ENCODE data around the gene UMODL1. TPM values are rescaled to one million over a fixed set of nuclear protein-coding genes. Genes with fewer than 3 reads are reported as not detected.

The UMODL1 gene
- total RNA-seq, 2 experiments from 2014 or later = not detected

DNA sequence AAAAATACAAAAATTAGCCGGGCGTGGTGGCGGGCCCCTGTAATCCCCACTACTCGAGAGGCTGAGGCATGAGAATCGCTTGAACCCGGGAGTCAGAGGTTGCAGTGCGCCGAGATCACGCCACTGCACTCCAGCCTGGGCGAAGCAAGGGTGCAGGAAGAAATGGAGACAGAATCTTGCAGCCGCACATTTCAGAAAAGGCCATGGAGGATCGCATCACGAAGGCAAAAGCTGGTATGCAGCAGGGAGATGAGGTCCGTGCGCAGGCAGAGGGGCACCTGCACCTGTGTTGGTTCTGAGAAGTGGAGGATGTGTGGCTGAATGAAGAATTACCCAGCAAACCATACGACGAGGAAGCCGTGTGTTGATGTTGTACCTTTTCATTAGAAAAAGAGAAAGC lies 94.8 kb downstream of the UMODL1 start:
- no peaks in the 10 kb centered on the region for H3K36me3 Mint-ChIP-seq (ENCODE audit: low read depth)
- ChIA-PET CTCF (interaction anchor here (0.8 to 4.5 kb wide), 8 partner anchors 15 to 94 kb away, joined by 3 to 84 read pairs (median 9); no protein-coding TSS in a partner anchor), POLR2A (no interaction called here)
- no peaks in the 10 kb centered on the region for H3K27me3 Mint-ChIP-seq
- H3K9me3 Mint-ChIP-seq = no peaks in the 10 kb centered on the region
- DNase-seq = no peak
- H3K4me3 Mint-ChIP-seq = no peak overlapping the region
- TF ChIP-seq, protein P1, sequence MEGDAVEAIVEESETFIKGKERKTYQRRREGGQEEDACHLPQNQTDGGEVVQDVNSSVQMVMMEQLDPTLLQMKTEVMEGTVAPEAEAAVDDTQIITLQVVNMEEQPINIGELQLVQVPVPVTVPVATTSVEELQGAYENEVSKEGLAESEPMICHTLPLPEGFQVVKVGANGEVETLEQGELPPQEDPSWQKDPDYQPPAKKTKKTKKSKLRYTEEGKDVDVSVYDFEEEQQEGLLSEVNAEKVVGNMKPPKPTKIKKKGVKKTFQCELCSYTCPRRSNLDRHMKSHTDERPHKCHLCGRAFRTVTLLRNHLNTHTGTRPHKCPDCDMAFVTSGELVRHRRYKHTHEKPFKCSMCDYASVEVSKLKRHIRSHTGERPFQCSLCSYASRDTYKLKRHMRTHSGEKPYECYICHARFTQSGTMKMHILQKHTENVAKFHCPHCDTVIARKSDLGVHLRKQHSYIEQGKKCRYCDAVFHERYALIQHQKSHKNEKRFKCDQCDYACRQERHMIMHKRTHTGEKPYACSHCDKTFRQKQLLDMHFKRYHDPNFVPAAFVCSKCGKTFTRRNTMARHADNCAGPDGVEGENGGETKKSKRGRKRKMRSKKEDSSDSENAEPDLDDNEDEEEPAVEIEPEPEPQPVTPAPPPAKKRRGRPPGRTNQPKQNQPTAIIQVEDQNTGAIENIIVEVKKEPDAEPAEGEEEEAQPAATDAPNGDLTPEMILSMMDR (IDR thresholded peaks at IDR 0.05) = no peak
- no peak overlapping the region for H3K27ac Mint-ChIP-seq
- H3K4me1 Mint-ChIP-seq (ENCODE audit: low read depth) = peaks cover 25% of the 10 kb centered on the region
- ATAC-seq = no peak
- intact Hi-C loops (cut with micrococcal nuclease) = loop anchor here (2.0 kb wide), 1 partner anchor 93 kb away; no protein-coding TSS in a partner anchor

GRCh38 chr21:42169758-42170157 lies 98.6 kb downstream of the UMODL1 start:
- intact Hi-C loops (cut with micrococcal nuclease) = no loop called here
- H3K4me1 Mint-ChIP-seq (ENCODE audit: low read depth) = peaks cover 6% of the 10 kb centered on the region
- ChIA-PET CTCF (interaction anchor here (1.0 kb wide), 1 partner anchor 89 kb away, joined by 4 read pairs; no protein-coding TSS in a partner anchor), POLR2A (no interaction called here)
- H3K4me3 Mint-ChIP-seq = no peak overlapping the region
- TF ChIP-seq, protein P1 (IDR thresholded peaks at IDR 0.05) = no peak
- H3K27me3 Mint-ChIP-seq = no peaks in the 10 kb centered on the region
- ATAC-seq = no peak
- no peaks in the 10 kb centered on the region for H3K36me3 Mint-ChIP-seq (ENCODE audit: low read depth)
- H3K9me3 Mint-ChIP-seq = no peaks in the 10 kb centered on the region
- no peak for DNase-seq
- H3K27ac Mint-ChIP-seq = no peak overlapping the region

GRCh38 chr21:42171091-42172053 lies 100.3 kb downstream of the UMODL1 start:
- no peaks in the 10 kb centered on the region for H3K9me3 Mint-ChIP-seq
- peaks cover 6% of the 10 kb centered on the region for H3K4me1 Mint-ChIP-seq (ENCODE audit: low read depth)
- POLR2A ChIA-PET = interaction anchor here (1.1 kb wide), 1 partner anchor 8 kb away, joined by 4 read pairs; no protein-coding TSS in a partner anchor
- intact Hi-C loops (cut with micrococcal nuclease) = no loop called here
- CTCF ChIA-PET = interaction anchor here (0.7 to 5.8 kb wide), 5 partner anchors 16 to 139 kb away, joined by 3 to 28 read pairs (median 3); no protein-coding TSS in a partner anchor
- no peak overlapping the region for H3K27ac Mint-ChIP-seq
- no peaks in the 10 kb centered on the region for H3K36me3 Mint-ChIP-seq (ENCODE audit: low read depth)
- no peak overlapping the region for H3K4me3 Mint-ChIP-seq
- TF ChIP-seq, protein P1 (IDR thresholded peaks at IDR 0.05) = no peak
- H3K27me3 Mint-ChIP-seq = no peaks in the 10 kb centered on the region
- ATAC-seq (no peak), DNase-seq (no peak)

DNA sequence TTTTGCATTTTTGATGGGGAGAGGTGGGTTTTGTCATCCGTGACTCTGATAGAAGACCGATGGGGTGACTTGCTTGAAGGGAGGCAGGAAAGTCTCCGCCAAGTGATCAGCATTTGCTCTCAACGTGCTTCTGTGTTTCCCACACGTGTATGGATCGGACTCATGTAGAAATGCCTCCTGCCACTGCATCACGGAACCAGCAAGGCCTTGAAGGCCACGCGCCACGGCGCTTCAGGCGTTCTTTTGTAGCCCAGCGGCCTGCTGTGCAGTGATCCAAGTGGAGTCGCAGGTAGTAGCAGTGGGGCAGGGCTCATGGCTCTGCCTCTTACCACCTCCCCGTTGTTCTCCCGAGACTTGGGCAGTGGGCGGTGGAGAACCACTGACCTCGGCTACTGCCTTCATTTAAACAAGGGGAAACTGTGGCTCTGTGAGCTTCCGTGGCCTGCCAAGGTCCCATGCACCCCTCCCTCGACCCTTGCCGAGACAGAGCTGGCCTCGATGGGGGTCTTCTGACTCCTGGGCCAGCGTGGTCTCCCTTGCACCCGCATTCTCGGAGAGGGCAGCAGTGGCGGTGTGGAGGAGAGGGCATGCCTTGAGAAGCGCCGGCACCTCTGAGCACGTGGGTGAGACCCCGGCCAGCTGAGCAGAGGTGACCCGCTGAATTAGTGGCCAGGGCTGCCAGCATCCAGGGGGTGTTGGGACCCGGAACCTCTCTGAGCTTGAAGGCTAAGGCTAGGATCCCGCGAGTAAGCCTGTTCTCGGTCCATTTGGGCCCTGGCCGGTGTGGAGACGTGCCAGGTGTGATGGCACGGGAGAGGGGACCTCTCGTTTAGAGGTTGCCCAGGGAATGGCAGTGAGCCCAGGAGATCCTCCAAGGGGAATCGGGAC lies 101.7 kb downstream of the UMODL1 start:
- ATAC-seq (no peak), DNase-seq (no peak)
- no peaks in the 10 kb centered on the region for H3K9me3 Mint-ChIP-seq
- H3K27ac Mint-ChIP-seq = no peak overlapping the region
- intact Hi-C loops (cut with micrococcal nuclease) = no loop called here
- H3K4me1 Mint-ChIP-seq (ENCODE audit: low read depth) = peaks cover 6% of the 10 kb centered on the region
- TF ChIP-seq, protein P1 (IDR thresholded peaks at IDR 0.05) = no peak
- H3K36me3 Mint-ChIP-seq (ENCODE audit: low read depth) = no peaks in the 10 kb centered on the region
- no peaks in the 10 kb centered on the region for H3K27me3 Mint-ChIP-seq
- ChIA-PET POLR2A (interaction anchor here (1.4 kb wide), 1 partner anchor 61 kb away, joined by 3 read pairs; no protein-coding TSS in a partner anchor), CTCF (interaction anchor here (0.9 to 5.8 kb wide), 5 partner anchors 9 to 86 kb away, joined by 3 to 28 read pairs (median 6); no protein-coding TSS in a partner anchor)
- no peak overlapping the region for H3K4me3 Mint-ChIP-seq

Data from activated CD8-positive, alpha-beta T cell treated with anti-CD3 and anti-CD28 coated beads for 36 hours (primary cell).